ENCODE measurements around the gene PPP6R3.
"Not testable (repeated sequence)": the region's sequence is repeated elsewhere in the genome, so short reads cannot be mapped to it uniquely, and the experiment has no call there.

Gene PPP6R3

DNA sequence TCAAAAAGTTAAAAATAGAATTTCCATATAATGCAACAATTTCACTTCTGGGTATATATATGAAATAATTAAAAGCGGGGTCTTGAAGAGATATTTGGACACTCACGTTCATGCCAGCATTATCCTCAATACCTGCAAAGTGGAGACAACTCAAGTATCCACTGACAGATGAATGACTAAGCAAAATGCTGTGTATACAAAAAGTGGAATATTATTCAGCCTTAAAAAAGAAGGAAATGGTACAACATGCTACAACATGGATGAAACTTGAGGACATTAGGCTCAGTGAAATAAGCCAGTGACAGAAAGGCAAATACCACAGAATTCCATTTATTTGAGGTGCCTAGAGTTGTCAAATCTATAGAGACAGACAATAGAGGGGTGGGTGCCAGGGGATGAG is 161.3 kb downstream of the PPP6R3 start:
- TF ChIP-seq ZNF70 (CRISPR knock-in tag; IDR thresholded peaks at IDR 0.05): no peak
- TF ChIP-seq ZFP3 (CRISPR knock-in tag; IDR thresholded peaks at IDR 0.05): no peak
- no peak for TF ChIP-seq ARNTL (CRISPR knock-in tag; IDR thresholded peaks at IDR 0.05; ENCODE audit: borderline replicate concordance, low read depth)
- TF ChIP-seq, protein P1, sequence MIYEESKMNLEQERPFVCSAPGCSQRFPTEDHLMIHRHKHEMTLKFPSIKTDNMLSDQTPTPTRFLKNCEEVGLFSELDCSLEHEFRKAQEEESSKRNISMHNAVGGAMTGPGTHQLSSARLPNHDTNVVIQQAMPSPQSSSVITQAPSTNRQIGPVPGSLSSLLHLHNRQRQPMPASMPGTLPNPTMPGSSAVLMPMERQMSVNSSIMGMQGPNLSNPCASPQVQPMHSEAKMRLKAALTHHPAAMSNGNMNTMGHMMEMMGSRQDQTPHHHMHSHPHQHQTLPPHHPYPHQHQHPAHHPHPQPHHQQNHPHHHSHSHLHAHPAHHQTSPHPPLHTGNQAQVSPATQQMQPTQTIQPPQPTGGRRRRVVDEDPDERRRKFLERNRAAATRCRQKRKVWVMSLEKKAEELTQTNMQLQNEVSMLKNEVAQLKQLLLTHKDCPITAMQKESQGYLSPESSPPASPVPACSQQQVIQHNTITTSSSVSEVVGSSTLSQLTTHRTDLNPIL (CRISPR knock-in tag; IDR thresholded peaks at IDR 0.05; ENCODE audit: low read depth): no peak
- no peak for TF ChIP-seq BACH2 (CRISPR knock-in tag; IDR thresholded peaks at IDR 0.05; ENCODE audit: borderline replicate concordance)
- no peak for TF ChIP-seq OSR1 (CRISPR knock-in tag; IDR thresholded peaks at IDR 0.05)
- no peak for TF ChIP-seq RARB (CRISPR knock-in tag; IDR thresholded peaks at IDR 0.05)
- TF ChIP-seq ESRRG (CRISPR knock-in tag; IDR thresholded peaks at IDR 0.05): no peak
- no peak for TF ChIP-seq ZC3H10 (CRISPR knock-in tag; IDR thresholded peaks at IDR 0.05)
- TF ChIP-seq, protein P2, sequence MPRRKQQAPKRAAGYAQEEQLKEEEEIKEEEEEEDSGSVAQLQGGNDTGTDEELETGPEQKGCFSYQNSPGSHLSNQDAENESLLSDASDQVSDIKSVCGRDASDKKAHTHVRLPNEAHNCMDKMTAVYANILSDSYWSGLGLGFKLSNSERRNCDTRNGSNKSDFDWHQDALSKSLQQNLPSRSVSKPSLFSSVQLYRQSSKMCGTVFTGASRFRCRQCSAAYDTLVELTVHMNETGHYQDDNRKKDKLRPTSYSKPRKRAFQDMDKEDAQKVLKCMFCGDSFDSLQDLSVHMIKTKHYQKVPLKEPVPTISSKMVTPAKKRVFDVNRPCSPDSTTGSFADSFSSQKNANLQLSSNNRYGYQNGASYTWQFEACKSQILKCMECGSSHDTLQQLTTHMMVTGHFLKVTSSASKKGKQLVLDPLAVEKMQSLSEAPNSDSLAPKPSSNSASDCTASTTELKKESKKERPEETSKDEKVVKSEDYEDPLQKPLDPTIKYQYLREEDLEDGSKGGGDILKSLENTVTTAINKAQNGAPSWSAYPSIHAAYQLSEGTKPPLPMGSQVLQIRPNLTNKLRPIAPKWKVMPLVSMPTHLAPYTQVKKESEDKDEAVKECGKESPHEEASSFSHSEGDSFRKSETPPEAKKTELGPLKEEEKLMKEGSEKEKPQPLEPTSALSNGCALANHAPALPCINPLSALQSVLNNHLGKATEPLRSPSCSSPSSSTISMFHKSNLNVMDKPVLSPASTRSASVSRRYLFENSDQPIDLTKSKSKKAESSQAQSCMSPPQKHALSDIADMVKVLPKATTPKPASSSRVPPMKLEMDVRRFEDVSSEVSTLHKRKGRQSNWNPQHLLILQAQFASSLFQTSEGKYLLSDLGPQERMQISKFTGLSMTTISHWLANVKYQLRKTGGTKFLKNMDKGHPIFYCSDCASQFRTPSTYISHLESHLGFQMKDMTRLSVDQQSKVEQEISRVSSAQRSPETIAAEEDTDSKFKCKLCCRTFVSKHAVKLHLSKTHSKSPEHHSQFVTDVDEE (CRISPR knock-in tag; IDR thresholded peaks at IDR 0.05): no peak
- ATAC-seq: no peak

DNA sequence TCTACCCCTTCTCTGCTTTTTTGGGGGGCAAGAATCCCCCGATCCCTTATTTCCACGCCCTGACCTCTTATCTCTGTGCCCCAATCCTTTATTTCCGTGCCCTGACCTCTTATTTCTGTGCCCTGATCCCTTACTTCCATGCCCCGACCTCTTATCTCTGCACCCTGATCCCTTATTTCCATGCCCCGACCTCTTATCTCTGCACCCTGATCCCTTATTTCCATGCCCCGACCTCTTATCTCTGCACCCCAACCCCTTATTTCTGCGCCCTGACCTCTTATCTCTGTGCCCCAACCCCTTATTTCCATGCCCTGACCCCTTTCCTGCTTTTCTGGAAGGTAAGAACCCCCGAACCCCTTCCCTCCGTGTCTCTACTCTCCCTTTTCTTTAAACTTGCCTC is 163.2 kb downstream of the PPP6R3 start:
- not testable (repeated sequence) for ATAC-seq

DNA sequence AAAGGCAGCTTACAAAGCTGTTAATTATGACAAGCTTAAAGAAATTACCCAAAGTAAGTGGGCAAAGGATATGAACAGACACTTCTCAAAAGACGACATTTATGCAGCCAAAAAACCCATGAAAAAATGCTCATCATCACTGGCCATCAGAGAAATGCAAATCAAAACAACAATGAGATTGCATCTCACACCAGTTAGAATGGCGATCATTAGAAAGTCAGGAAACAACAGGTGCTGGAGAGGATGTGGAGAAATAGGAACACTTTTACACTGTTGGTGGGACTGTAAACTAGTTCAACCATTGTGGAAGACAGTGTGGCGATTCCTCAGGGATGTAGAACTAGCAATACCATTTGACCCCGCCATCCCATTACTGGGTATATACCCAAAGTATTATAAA is 164.5 kb downstream of the PPP6R3 start:
- ATAC-seq: not testable (repeated sequence)

DNA sequence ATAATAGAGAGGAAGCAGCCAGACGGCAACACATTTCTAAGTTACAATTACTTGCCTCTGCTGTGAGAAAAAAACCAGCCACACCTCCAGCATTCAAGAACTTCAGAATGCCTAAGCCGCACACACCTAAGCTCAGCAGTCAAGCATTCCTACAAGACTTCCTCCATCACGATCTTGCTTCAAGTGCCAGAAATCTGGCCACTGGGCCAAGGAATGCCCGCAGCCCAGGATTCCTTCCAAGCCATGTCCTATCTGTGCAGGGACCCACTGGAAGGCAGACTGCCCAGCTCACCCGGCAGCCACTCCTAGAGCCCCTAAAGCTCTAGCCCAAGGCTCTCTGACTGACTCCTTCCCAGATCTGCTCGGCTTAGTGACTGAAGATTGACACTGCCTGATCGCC is 165.7 kb downstream of the PPP6R3 start:
- ATAC-seq: not testable (repeated sequence)

DNA sequence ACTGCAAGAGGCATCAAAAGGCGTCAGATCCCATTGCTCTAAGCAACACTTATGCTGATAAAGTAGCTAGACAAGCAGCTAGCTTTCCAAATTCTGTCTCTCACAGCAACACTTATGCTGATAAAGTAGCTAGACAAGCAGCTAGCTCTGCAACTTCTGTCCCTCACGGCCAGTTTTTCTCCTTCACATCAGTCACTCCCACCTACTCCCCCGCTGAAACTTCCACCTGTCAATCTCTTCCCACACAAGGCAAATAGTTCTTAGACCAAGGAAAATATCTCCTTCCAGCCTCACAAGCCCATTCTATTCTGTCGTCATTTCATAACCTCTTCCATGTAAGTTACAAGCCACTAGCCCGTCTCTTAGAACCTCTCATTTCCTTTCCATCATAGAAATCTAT is 168.3 kb downstream of the PPP6R3 start:
- ATAC-seq: not testable (repeated sequence)

DNA sequence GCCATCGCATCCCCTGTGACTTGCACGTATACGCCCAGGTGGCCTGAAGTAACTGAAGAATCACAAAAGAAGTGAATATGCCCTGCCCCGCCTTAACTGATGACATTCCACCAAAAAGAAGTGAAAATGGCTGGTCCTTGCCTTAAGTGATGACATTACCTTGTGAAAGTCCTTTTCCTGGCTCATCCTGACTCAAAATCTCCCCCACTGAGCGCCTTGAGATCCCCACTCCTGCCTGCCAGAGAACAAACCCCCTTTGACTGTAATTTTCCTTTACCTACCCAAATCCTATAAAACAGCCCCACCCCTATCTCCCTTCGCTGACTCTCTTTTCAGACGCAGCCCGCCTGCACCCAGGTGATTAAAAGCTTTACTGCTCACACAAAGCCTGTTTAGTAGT is 171.8 kb downstream of the PPP6R3 start:
- ATAC-seq: not testable (repeated sequence)

DNA sequence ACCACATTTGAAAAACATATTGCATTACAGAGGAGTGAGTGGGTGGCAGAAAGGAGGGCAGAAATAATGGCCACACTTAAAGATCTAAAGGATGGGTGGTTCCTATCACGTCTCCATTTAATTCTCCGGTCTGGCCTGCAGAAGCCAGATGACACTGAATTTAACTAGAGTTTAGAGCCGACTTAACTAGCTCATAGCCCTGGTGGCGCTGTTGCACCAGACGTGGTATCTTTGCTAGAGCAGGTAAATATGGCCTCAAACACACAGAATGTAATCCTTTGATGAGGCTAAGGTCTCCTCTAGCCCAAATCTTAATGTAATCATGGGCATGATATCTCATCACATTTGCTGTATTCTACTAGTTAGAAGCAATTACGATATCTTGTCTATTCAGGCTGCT is 172.2 kb downstream of the PPP6R3 start:
- peak; percentile 93 for ATAC-seq
- TF ChIP-seq ISL1 (CRISPR knock-in tag; IDR thresholded peaks at IDR 0.05): no peak
- TF ChIP-seq, protein P1 (CRISPR knock-in tag; IDR thresholded peaks at IDR 0.05; ENCODE audit: low read depth): no peak
- TF ChIP-seq, protein P3, sequence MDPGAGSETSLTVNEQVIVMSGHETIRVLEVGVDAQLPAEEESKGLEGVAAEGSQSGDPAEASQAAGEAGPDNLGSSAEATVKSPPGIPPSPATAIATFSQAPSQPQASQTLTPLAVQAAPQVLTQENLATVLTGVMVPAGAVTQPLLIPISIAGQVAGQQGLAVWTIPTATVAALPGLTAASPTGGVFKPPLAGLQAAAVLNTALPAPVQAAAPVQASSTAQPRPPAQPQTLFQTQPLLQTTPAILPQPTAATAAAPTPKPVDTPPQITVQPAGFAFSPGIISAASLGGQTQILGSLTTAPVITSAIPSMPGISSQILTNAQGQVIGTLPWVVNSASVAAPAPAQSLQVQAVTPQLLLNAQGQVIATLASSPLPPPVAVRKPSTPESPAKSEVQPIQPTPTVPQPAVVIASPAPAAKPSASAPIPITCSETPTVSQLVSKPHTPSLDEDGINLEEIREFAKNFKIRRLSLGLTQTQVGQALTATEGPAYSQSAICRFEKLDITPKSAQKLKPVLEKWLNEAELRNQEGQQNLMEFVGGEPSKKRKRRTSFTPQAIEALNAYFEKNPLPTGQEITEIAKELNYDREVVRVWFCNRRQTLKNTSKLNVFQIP (CRISPR knock-in tag; IDR thresholded peaks at IDR 0.05; ENCODE audit: borderline replicate concordance, low read depth): no peak
- TF ChIP-seq SNAI2 (CRISPR knock-in tag; IDR thresholded peaks at IDR 0.05): no peak
- no peak for TF ChIP-seq ESRRG (CRISPR knock-in tag; IDR thresholded peaks at IDR 0.05)
- no peak for TF ChIP-seq GLIS3 (CRISPR knock-in tag; IDR thresholded peaks at IDR 0.05)

DNA sequence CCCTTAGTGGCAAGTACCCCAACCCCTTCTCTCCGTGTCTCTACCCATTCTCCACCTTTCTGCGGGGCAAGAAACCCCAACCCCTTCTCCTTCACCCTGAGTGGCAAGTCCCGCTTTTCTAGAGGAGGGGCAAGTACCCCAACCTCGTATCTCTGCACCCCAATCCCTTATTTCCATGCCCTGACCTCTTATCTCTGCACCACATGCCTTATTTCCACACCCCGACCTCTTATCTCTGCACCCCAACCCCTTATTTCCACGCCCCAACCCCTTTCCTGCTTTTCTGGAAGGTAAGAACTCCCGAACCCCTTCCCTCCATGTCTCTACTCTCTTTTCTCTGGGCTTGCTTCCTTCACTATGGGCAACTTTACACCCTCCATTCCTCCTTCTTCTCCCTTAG is 174.1 kb downstream of the PPP6R3 start:
- not testable (repeated sequence) for ATAC-seq

DNA sequence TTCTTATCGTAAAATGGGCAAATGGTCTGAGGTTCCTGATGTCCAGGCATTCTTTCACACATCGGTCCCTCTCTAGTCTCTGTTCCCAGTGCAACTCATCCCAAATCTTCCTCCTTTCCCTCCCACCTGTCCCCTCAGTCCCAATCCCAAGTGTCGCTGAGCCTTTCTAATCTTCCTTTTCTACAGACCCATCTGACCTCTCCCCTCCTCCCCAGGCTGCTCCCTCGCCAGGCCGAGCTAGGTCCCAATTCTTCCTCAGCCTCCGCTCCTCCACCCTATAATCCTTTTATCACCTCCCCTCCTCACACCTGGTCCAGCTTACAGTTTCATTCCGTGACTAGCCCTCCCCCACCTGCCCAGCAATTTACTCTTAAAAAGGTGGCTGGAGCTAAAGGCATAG is 174.6 kb downstream of the PPP6R3 start:
- ATAC-seq: not testable (repeated sequence)

DNA sequence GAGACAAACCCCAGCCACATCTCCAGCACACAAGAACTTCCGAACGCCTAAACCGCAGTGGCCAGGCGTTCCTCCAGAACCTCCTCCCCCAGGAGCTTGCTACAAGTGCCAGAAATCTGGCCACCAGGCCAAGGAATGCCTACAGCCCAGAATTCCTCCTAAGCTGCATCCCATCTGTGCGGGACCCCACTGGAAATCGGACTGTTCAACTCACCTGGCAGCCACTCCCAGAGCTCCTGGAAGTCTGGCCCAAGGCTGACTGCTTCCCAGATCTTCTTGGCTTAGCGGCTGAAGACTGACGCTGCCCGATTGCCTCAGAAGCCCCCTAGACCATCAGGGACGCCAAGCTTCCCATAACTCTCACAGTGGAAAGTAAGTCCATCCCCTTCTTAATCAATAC is 175.3 kb downstream of the PPP6R3 start:
- not testable (repeated sequence) for ATAC-seq

DNA sequence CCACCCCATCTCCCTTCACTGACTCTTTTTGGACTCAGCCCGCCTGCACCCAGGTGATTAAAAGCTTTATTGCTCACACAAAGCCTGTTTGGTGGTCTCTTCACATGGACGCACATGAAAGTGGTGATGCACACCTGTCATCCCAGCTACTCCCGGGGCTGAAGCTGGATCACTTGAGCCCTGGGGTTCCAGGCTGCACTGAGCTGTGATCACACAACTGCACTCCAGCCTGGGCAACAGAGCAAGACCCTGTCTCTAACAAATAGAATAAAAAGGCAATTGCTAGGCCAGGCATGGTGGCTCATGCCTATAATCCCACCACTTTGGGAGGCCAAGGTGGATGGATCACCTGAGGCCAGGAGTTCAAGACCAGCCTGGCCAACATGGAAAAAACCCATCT is 178.8 kb downstream of the PPP6R3 start:
- ATAC-seq: not testable (repeated sequence)
